Glutamatergic neuron (in vitro differentiated cells): ENCODE results near the gene AADAC. TPM values are rescaled to one million over a fixed set of nuclear protein-coding genes. Genes with fewer than 3 reads are reported as not detected.

Experiments
- DNase-seq: peaks from one replicate; pipeline ENCODE4 v3.0.0; 2022
- H3K27ac Mint-ChIP-seq: one replicate; pipeline ENCODE4 v1.8.0; 2020; ENCODE audit warnings: mild to moderate bottlenecking, mixed read lengths, inconsistent platforms; ENCODE audit not compliant: unreplicated experiment
- H3K27me3 Mint-ChIP-seq: one replicate; pipeline ENCODE4 v1.8.0; 2020; ENCODE audit warnings: mild to moderate bottlenecking, moderate library complexity, mixed read lengths, inconsistent platforms; ENCODE audit not compliant: unreplicated experiment
- H3K36me3 Mint-ChIP-seq: one replicate; pipeline ENCODE4 v1.8.0; 2020; ENCODE audit warnings: mild to moderate bottlenecking, mixed read lengths, inconsistent platforms; ENCODE audit not compliant: unreplicated experiment
- H3K4me1 Mint-ChIP-seq: one replicate; pipeline ENCODE4 v1.8.0; 2020; ENCODE audit warnings: mild to moderate bottlenecking, low read depth, mixed read lengths, inconsistent platforms; ENCODE audit not compliant: unreplicated experiment
- H3K4me3 Mint-ChIP-seq: one replicate; pipeline ENCODE4 v1.8.0; 2020; ENCODE audit warnings: mild to moderate bottlenecking, mixed read lengths, inconsistent platforms; ENCODE audit not compliant: unreplicated experiment
- H3K9me3 Mint-ChIP-seq: one replicate; pipeline ENCODE4 v1.8.0; 2020; ENCODE audit warnings: mild to moderate bottlenecking, moderate library complexity, mixed read lengths, inconsistent platforms; ENCODE audit not compliant: unreplicated experiment
- CTCF ChIP-seq: fragments of 200-600 bp; sonication (generic); IDR thresholded peaks from one replicate; pipeline ENCODE4 v1.5.0; 2021; ENCODE audit not compliant: partially characterized antibody, unreplicated experiment
- total RNA-seq: library from RNA; stranded (reverse); fragmentation: NEBNext Ultra II Directional; extraction: Animal tissue kit (Norgen Biotek cat#: 25700); gene quantifications from one replicate; pipeline ENCODE4 v1.2.1, GENCODE V29; 2021; ENCODE audit not compliant: unreplicated experiment

Gene AADAC
- total RNA-seq, 1 donor from 2014 or later = not detected

GRCh38 chr3:151875759-151876158 lies 61.8 kb downstream of the AADAC start:
- no peaks in the 10 kb centered on the region for H3K9me3 Mint-ChIP-seq
- TF ChIP-seq CTCF = no peak
- no peak overlapping the region for H3K27ac Mint-ChIP-seq
- H3K27me3 Mint-ChIP-seq = no peaks in the 10 kb centered on the region
- H3K4me1 Mint-ChIP-seq = no peaks in the 10 kb centered on the region
- no peaks in the 10 kb centered on the region for H3K36me3 Mint-ChIP-seq
- H3K4me3 Mint-ChIP-seq = no peak overlapping the region
- DNase-seq = no peak

DNA sequence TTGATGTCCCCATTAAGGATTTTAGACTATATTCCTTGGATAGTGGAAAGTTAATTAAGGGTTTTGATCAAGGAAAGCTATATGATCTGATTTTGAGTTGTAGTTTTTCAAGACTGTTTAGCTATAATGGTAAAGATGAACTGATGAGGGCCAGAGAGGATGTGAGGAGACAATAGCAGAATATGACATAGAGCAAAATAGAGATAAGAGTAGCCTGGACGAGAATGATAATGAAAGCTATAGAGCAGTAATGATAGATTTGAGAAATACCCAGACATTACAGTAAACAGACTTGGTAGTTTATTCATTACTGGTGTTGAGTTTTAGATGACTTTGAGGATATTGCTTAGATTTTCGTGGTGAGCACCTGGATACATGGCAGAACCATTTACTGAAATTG lies 63.4 kb downstream of the AADAC start:
- no peaks in the 10 kb centered on the region for H3K4me1 Mint-ChIP-seq
- H3K27ac Mint-ChIP-seq = no peak overlapping the region
- H3K36me3 Mint-ChIP-seq = no peaks in the 10 kb centered on the region
- no peaks in the 10 kb centered on the region for H3K9me3 Mint-ChIP-seq
- no peak overlapping the region for H3K4me3 Mint-ChIP-seq
- DNase-seq = no peak
- no peak for TF ChIP-seq CTCF
- H3K27me3 Mint-ChIP-seq = no peaks in the 10 kb centered on the region

Other genes starting within 250 kb of the AADAC start
- not detected for gene AADACL2, start 80.2 kb upstream of the AADAC start, total RNA-seq
- not detected for gene SUCNR1, start 59.5 kb downstream of the AADAC start, total RNA-seq